ENCODE results near the gene RHEBL1.

Gene RHEBL1

GRCh38 chr12:49060237-49061156, 9.3 kb downstream of the RHEBL1 start, which contains the start of gene KMT2D:
Gene KMT2D (minus strand): TSS chr12:49060794. CDS start chr12:49055324, 5,470 bp downstream.
- H3K27ac ChIP-seq (ENCODE audit: low read depth, low read length): peak within 1 kb of the TSS; percentile 100
- H3K4me1 ChIP-seq (ENCODE audit: control insufficient read depth, insufficient read depth, low read length): peaks cover 30% of the 10 kb centered on the region
- peak within 1 kb of the TSS; percentile 97 for H3K9ac ChIP-seq (ENCODE audit: low read length)
- 0 out of 2 replicates have a peak, but pooled peaks cover 4% of the 10 kb centered on the region for H3K36me3 ChIP-seq (ENCODE audit: control insufficient read depth, insufficient read depth, low read length)
- H3K4me3 ChIP-seq (ENCODE audit: low read depth, low read length): peak within 1 kb of the TSS; percentile 96
- H3K27me3 ChIP-seq (ENCODE audit: control insufficient read depth, insufficient read depth, low read length): no peaks in the 10 kb centered on the region
- H3K9me3 ChIP-seq (ENCODE audit: control insufficient read depth, insufficient read depth, low read depth, low read length): no peaks in the 10 kb centered on the region

GRCh38 chr12:49059299-49060171, 10.2 kb downstream of the RHEBL1 start:
- Histone ChIP-seq H3K9me3 (ENCODE audit: control insufficient read depth, insufficient read depth, low read depth, low read length) (no peaks in the 10 kb centered on the region), H3K4me3 (ENCODE audit: low read depth, low read length) (peak overlapping the region; percentile 96), H3K36me3 (ENCODE audit: control insufficient read depth, insufficient read depth, low read length) (peaks cover 6% of the 10 kb centered on the region), H3K9ac (ENCODE audit: low read length) (peak overlapping the region; percentile 97), H3K4me1 (ENCODE audit: control insufficient read depth, insufficient read depth, low read length) (peaks cover 30% of the 10 kb centered on the region), H3K27me3 (ENCODE audit: control insufficient read depth, insufficient read depth, low read length) (no peaks in the 10 kb centered on the region), H3K27ac (ENCODE audit: low read depth, low read length) (peak overlapping the region; percentile 100)

- Histone ChIP-seq H3K4me3 (ENCODE audit: low read depth, low read length) (peak overlapping the region; percentile 96), H3K9me3 (ENCODE audit: control insufficient read depth, insufficient read depth, low read depth, low read length) (no peaks in the 10 kb centered on the region), H3K27me3 (ENCODE audit: control insufficient read depth, insufficient read depth, low read length) (no peaks in the 10 kb centered on the region), H3K36me3 (ENCODE audit: control insufficient read depth, insufficient read depth, low read length) (peaks cover 12% of the 10 kb centered on the region), H3K9ac (ENCODE audit: low read length) (peak overlapping the region; percentile 97), H3K4me1 (ENCODE audit: control insufficient read depth, insufficient read depth, low read length) (peaks cover 30% of the 10 kb centered on the region), H3K27ac (ENCODE audit: low read depth, low read length) (no peak overlapping the region)
Measured at GRCh38 chr12:49059045-49059298, 10.8 kb downstream of the RHEBL1 start.

- Histone ChIP-seq H3K27ac (ENCODE audit: low read depth, low read length) (no peak overlapping the region), H3K4me1 (ENCODE audit: control insufficient read depth, insufficient read depth, low read length) (peaks cover 30% of the 10 kb centered on the region), H3K9ac (ENCODE audit: low read length) (peak overlapping the region; percentile 97), H3K9me3 (ENCODE audit: control insufficient read depth, insufficient read depth, low read depth, low read length) (no peaks in the 10 kb centered on the region), H3K27me3 (ENCODE audit: control insufficient read depth, insufficient read depth, low read length) (no peaks in the 10 kb centered on the region), H3K36me3 (ENCODE audit: control insufficient read depth, insufficient read depth, low read length) (peaks cover 16% of the 10 kb centered on the region), H3K4me3 (ENCODE audit: low read depth, low read length) (peak overlapping the region; percentile 96)
Measured at GRCh38 chr12:49058366-49059044, 11.3 kb downstream of the RHEBL1 start.

- H3K27me3 ChIP-seq (ENCODE audit: control insufficient read depth, insufficient read depth, low read length): no peaks in the 10 kb centered on the region
- no peaks in the 10 kb centered on the region for H3K9me3 ChIP-seq (ENCODE audit: control insufficient read depth, insufficient read depth, low read depth, low read length)
- no peak overlapping the region for H3K27ac ChIP-seq (ENCODE audit: low read depth, low read length)
- peak overlapping the region; percentile 96 for H3K4me3 ChIP-seq (ENCODE audit: low read depth, low read length)
- peaks cover 22% of the 10 kb centered on the region for H3K36me3 ChIP-seq (ENCODE audit: control insufficient read depth, insufficient read depth, low read length)
- H3K9ac ChIP-seq (ENCODE audit: low read length): peak overlapping the region; percentile 0
- H3K4me1 ChIP-seq (ENCODE audit: control insufficient read depth, insufficient read depth, low read length): peaks cover 30% of the 10 kb centered on the region
Measured at GRCh38 chr12:49057888-49058287, 11.9 kb downstream of the RHEBL1 start.

GRCh38 chr12:49055978-49056754, 13.6 kb downstream of the RHEBL1 start:
- no peak overlapping the region for H3K27ac ChIP-seq (ENCODE audit: low read depth, low read length)
- H3K36me3 ChIP-seq (ENCODE audit: control insufficient read depth, insufficient read depth, low read length): peaks cover 40% of the 10 kb centered on the region
- no peak overlapping the region for H3K9ac ChIP-seq (ENCODE audit: low read length)
- no peaks in the 10 kb centered on the region for H3K9me3 ChIP-seq (ENCODE audit: control insufficient read depth, insufficient read depth, low read depth, low read length)
- H3K4me1 ChIP-seq (ENCODE audit: control insufficient read depth, insufficient read depth, low read length): peaks cover 30% of the 10 kb centered on the region
- no peaks in the 10 kb centered on the region for H3K27me3 ChIP-seq (ENCODE audit: control insufficient read depth, insufficient read depth, low read length)
- H3K4me3 ChIP-seq (ENCODE audit: low read depth, low read length): peak overlapping the region; percentile 96; the same call in 1 of the 2 replicates

GRCh38 chr12:49055092-49055491, 14.7 kb downstream of the RHEBL1 start:
- Histone ChIP-seq H3K9me3 (ENCODE audit: control insufficient read depth, insufficient read depth, low read depth, low read length) (no peaks in the 10 kb centered on the region), H3K27me3 (ENCODE audit: control insufficient read depth, insufficient read depth, low read length) (no peaks in the 10 kb centered on the region), H3K4me3 (ENCODE audit: low read depth, low read length) (no peak overlapping the region), H3K36me3 (ENCODE audit: control insufficient read depth, insufficient read depth, low read length) (peaks cover 50% of the 10 kb centered on the region), H3K9ac (ENCODE audit: low read length) (no peak overlapping the region), H3K4me1 (ENCODE audit: control insufficient read depth, insufficient read depth, low read length) (peaks cover 30% of the 10 kb centered on the region), H3K27ac (ENCODE audit: low read depth, low read length) (no peak overlapping the region)

- Histone ChIP-seq H3K27ac (ENCODE audit: low read depth, low read length) (no peak overlapping the region), H3K9ac (ENCODE audit: low read length) (no peak overlapping the region), H3K4me1 (ENCODE audit: control insufficient read depth, insufficient read depth, low read length) (peaks cover 30% of the 10 kb centered on the region), H3K27me3 (ENCODE audit: control insufficient read depth, insufficient read depth, low read length) (no peaks in the 10 kb centered on the region), H3K9me3 (ENCODE audit: control insufficient read depth, insufficient read depth, low read depth, low read length) (no peaks in the 10 kb centered on the region), H3K4me3 (ENCODE audit: low read depth, low read length) (no peak overlapping the region), H3K36me3 (ENCODE audit: control insufficient read depth, insufficient read depth, low read length) (peaks cover 56% of the 10 kb centered on the region)
Measured at GRCh38 chr12:49054524-49054923, 15.3 kb downstream of the RHEBL1 start.

- H3K27me3 ChIP-seq (ENCODE audit: control insufficient read depth, insufficient read depth, low read length): no peaks in the 10 kb centered on the region
- no peak overlapping the region for H3K4me3 ChIP-seq (ENCODE audit: low read depth, low read length)
- no peaks in the 10 kb centered on the region for H3K9me3 ChIP-seq (ENCODE audit: control insufficient read depth, insufficient read depth, low read depth, low read length)
- H3K4me1 ChIP-seq (ENCODE audit: control insufficient read depth, insufficient read depth, low read length): peaks cover 30% of the 10 kb centered on the region
- H3K36me3 ChIP-seq (ENCODE audit: control insufficient read depth, insufficient read depth, low read length): peaks cover 60% of the 10 kb centered on the region
- H3K27ac ChIP-seq (ENCODE audit: low read depth, low read length): no peak overlapping the region
- no peak overlapping the region for H3K9ac ChIP-seq (ENCODE audit: low read length)
Measured at GRCh38 chr12:49054096-49054495, 15.7 kb downstream of the RHEBL1 start.

- Histone ChIP-seq H3K27me3 (ENCODE audit: control insufficient read depth, insufficient read depth, low read length) (no peaks in the 10 kb centered on the region), H3K27ac (ENCODE audit: low read depth, low read length) (no peak overlapping the region), H3K36me3 (ENCODE audit: control insufficient read depth, insufficient read depth, low read length) (peaks cover 75% of the 10 kb centered on the region), H3K4me1 (ENCODE audit: control insufficient read depth, insufficient read depth, low read length) (peaks cover 20% of the 10 kb centered on the region), H3K9me3 (ENCODE audit: control insufficient read depth, insufficient read depth, low read depth, low read length) (no peaks in the 10 kb centered on the region), H3K4me3 (ENCODE audit: low read depth, low read length) (no peak overlapping the region), H3K9ac (ENCODE audit: low read length) (no peak overlapping the region)
Measured at GRCh38 chr12:49052451-49053208, 17.1 kb downstream of the RHEBL1 start.

All from HUES6 (cell line).